Smooth muscle cell (in vitro differentiated cells): ENCODE measurements around the gene ZNHIT2. TPM values are rescaled to one million over a fixed set of nuclear protein-coding genes. Genes with fewer than 3 reads are reported as not detected.
A peak's percentile ranks its signal among the peaks of the same experiment; 100 is the strongest.

ENCODE experiments used
- DNase-seq: peaks from one replicate; lab custom pipeline; 2025; ENCODE audit not compliant: unreplicated experiment; lab: John Stamatoyannopoulos, UW
- H2AFZ ChIP-seq: fragments of 200-600 bp; sonication (generic); 2 replicates; pipeline ENCODE4 v1.6.0; 2016; ENCODE audit warnings: antibody characterized with exemption, low read depth, mild to moderate bottlenecking
- H3F3A ChIP-seq: fragments of 200-600 bp; sonication (generic); 2 replicates; pipeline ENCODE4 v1.6.0; 2017; ENCODE audit warnings: antibody characterized with exemption, low read depth
- H3K27ac ChIP-seq: fragments of 200-600 bp; sonication (generic); 2 replicates; pipeline ENCODE4 v1.5.1; 2016; ENCODE audit warnings: low read depth, mild to moderate bottlenecking
- H3K27me3 ChIP-seq: fragments of 200-600 bp; sonication (generic); 2 replicates; pipeline ENCODE4 v1.6.1; 2016; ENCODE audit warnings: low read depth, mild to moderate bottlenecking
- H3K36me3 ChIP-seq: fragments of 200-600 bp; sonication (generic); 2 replicates; pipeline ENCODE4 v1.5.1; 2016; ENCODE audit warnings: low read depth
- H3K4me1 ChIP-seq: fragments of 200-600 bp; sonication (generic); 2 replicates; pipeline ENCODE4 v1.5.1; 2016; ENCODE audit warnings: low read depth
- H3K4me2 ChIP-seq: fragments of 200-600 bp; sonication (generic); 2 replicates; pipeline ENCODE4 v1.6.0; 2016; ENCODE audit warnings: mild to moderate bottlenecking
- H3K4me3 ChIP-seq: fragments of 200-600 bp; sonication (generic); 2 replicates; pipeline ENCODE4 v1.5.1; 2016; ENCODE audit warnings: mild to moderate bottlenecking
- H3K79me2 ChIP-seq: fragments of 200-600 bp; sonication (generic); 2 replicates; pipeline ENCODE4 v1.6.0; 2016; ENCODE audit warnings: low read depth, mild to moderate bottlenecking
- H3K9ac ChIP-seq: fragments of 200-600 bp; sonication (generic); 2 replicates; pipeline ENCODE4 v1.6.0; 2016; ENCODE audit warnings: low read depth
- H3K9me3 ChIP-seq: fragments of 200-600 bp; sonication (generic); replicated peaks from 2 replicates; pipeline ENCODE4 v1.5.1; 2016; ENCODE audit warnings: low read depth
- H4K20me1 ChIP-seq: fragments of 200-600 bp; sonication (generic); 2 replicates; pipeline ENCODE4 v1.6.0; 2016; ENCODE audit warnings: low read depth
- CTCF ChIP-seq: fragments of 200-600 bp; sonication (generic); IDR thresholded peaks from 2 replicates; pipeline ENCODE4 v1.5.1; 2017; ENCODE audit warnings: borderline replicate concordance, mild to moderate bottlenecking, antibody characterized with exemption; ENCODE audit not compliant: insufficient read depth, poor library complexity, severe bottlenecking
- WGBS: methylation state at CpG from one replicate; pipeline ENCODE4 v1.1.7; 2016; ENCODE audit warnings: low lambda C conversion rate; 5-methylcytosine and 5-hydroxymethylcytosine counted together
- polyA plus RNA-seq: library from polyadenylated mRNA; unstranded; fragments of >200 nt; fragmentation: Nextera tagmentation; extraction: Ambion mirVana; gene quantifications from 2 replicates; pipeline ENCODE4 v1.2.1, GENCODE V29; 2016
- total RNA-seq: library from RNA; depleted of rRNA; stranded (reverse); fragments of >200 nt; gene quantifications from 2 replicates; pipeline ENCODE4 v1.2.3, GENCODE V29; 2014

The ZNHIT2 gene
- total and polyA plus RNA-seq, 2 experiments from 2014 or later = 9.1 to 14.5 TPM

- 98% methylated on average over 42 of the region's 52 CpGs for WGBS
- no peak for DNase-seq
- Histone ChIP-seq H3K9me3 (no peaks in the 10 kb centered on the region), H3K4me3 (no peak overlapping the region), H2AFZ (no peak overlapping the region), H3K9ac (no peak overlapping the region), H3K4me2 (no peak overlapping the region), H3K27ac (no peak overlapping the region), H3F3A (no peaks in the 10 kb centered on the region), H3K27me3 (no peaks in the 10 kb centered on the region), H4K20me1 (peaks cover 15% of the 10 kb centered on the region), H3K79me2 (peaks cover 11% of the 10 kb centered on the region), H3K36me3 (no peaks in the 10 kb centered on the region), H3K4me1 (peaks cover 11% of the 10 kb centered on the region)
- no peak for TF ChIP-seq CTCF
These were observed 9.6 kb downstream of the ZNHIT2 start for GRCh38 chr11:65107751-65108468.

GRCh38 chr11:65107078-65107477 lies 10.4 kb downstream of the ZNHIT2 start:
- Histone ChIP-seq H3K27me3 (no peaks in the 10 kb centered on the region), H3K9me3 (no peaks in the 10 kb centered on the region), H2AFZ (no peak overlapping the region), H4K20me1 (peaks cover 15% of the 10 kb centered on the region), H3K4me2 (no peak overlapping the region), H3F3A (no peaks in the 10 kb centered on the region), H3K4me3 (no peak overlapping the region), H3K27ac (no peak overlapping the region), H3K79me2 (peaks cover 11% of the 10 kb centered on the region), H3K4me1 (peaks cover 4% of the 10 kb centered on the region), H3K36me3 (no peaks in the 10 kb centered on the region), H3K9ac (no peak overlapping the region)
- TF ChIP-seq CTCF = no peak
- no peak for DNase-seq
- WGBS = 97% methylated on average over 15 of the region's 15 CpGs

GRCh38 chr11:65104628-65105027 lies 12.9 kb downstream of the ZNHIT2 start:
- H4K20me1 ChIP-seq = peaks cover 10% of the 10 kb centered on the region
- no peak for DNase-seq
- no peak overlapping the region for H3K9ac ChIP-seq
- H3F3A ChIP-seq = no peaks in the 10 kb centered on the region
- H3K9me3 ChIP-seq = no peaks in the 10 kb centered on the region
- H3K27me3 ChIP-seq = no peaks in the 10 kb centered on the region
- H3K4me3 ChIP-seq = no peak overlapping the region
- 90% methylated on average over 4 of the region's 4 CpGs for WGBS
- no peaks in the 10 kb centered on the region for H3K4me1 ChIP-seq
- H3K36me3 ChIP-seq = no peaks in the 10 kb centered on the region
- peaks cover 18% of the 10 kb centered on the region for H3K79me2 ChIP-seq
- TF ChIP-seq CTCF = no peak
- no peak overlapping the region for H3K27ac ChIP-seq
- no peak overlapping the region for H2AFZ ChIP-seq
- no peak overlapping the region for H3K4me2 ChIP-seq

- Histone ChIP-seq H3K4me3 (no peak overlapping the region), H3K36me3 (no peaks in the 10 kb centered on the region), H3K4me2 (no peak overlapping the region), H3F3A (no peaks in the 10 kb centered on the region), H2AFZ (no peak overlapping the region), H3K27ac (peak overlapping the region; percentile 35), H3K27me3 (no peaks in the 10 kb centered on the region), H4K20me1 (peaks cover 10% of the 10 kb centered on the region), H3K79me2 (peaks cover 23% of the 10 kb centered on the region), H3K9me3 (no peaks in the 10 kb centered on the region), H3K4me1 (no peaks in the 10 kb centered on the region), H3K9ac (no peak overlapping the region)
- TF ChIP-seq CTCF = no peak
- DNase-seq = no peak
These were observed 14.0 kb downstream of the ZNHIT2 start for GRCh38 chr11:65103476-65103875.
